ENCODE results near the gene TADA2B.

GRCh38 chr4:7078025-7078424 lies 34.9 kb downstream of the TADA2B start:
- TF ChIP-seq CTCF (IDR thresholded peaks at IDR 0.05; ENCODE audit: low read length) (no peak), EZH2 (IDR thresholded peaks at IDR 0.05; ENCODE audit: borderline replicate concordance, low read length) (no peak)

All from OCI-LY1 (cell line).